SJCRH30 (cell line): Measurements from ENCODE around the gene HMCN2. TPM values are rescaled to one million over a fixed set of nuclear protein-coding genes. Genes with fewer than 3 reads are reported as not detected.

ENCODE experiments used
- DNase-seq, 2 experiments: peaks; one replicate each; pipeline ENCODE4 v3.0.0-alpha.2; 2015 to 2020
- H3K27ac ChIP-seq: fragments of 250-450 bp; sonication (Bioruptor Pico); 2 replicates; pipeline ENCODE4 v1.5.1; 2020; ENCODE audit warnings: mild to moderate bottlenecking, moderate library complexity
- H3K27me3 ChIP-seq: fragments of 250-450 bp; sonication (Bioruptor Pico); 2 replicates; pipeline ENCODE4 v1.5.1; 2020; ENCODE audit warnings: mild to moderate bottlenecking, moderate library complexity
- H3K36me3 ChIP-seq: fragments of 250-450 bp; sonication (Bioruptor Pico); 2 replicates; pipeline ENCODE4 v1.5.1; 2020; ENCODE audit warnings: mild to moderate bottlenecking, moderate library complexity
- H3K4me1 ChIP-seq: fragments of 250-450 bp; sonication (Bioruptor Pico); 2 replicates; pipeline ENCODE4 v1.5.1; 2020; ENCODE audit warnings: mild to moderate bottlenecking, moderate library complexity
- H3K4me3 ChIP-seq: fragments of 250-450 bp; sonication (Bioruptor Pico); 2 replicates; pipeline ENCODE4 v1.5.1; 2020; ENCODE audit warnings: mild to moderate bottlenecking, moderate library complexity
- H3K9me3 ChIP-seq: fragments of 250-450 bp; sonication (Bioruptor Pico); replicated peaks from 2 replicates; pipeline ENCODE4 v1.5.1; 2020; ENCODE audit warnings: mild to moderate bottlenecking, moderate library complexity
- total RNA-seq: library from RNA; depleted of rRNA; stranded (reverse); fragments of >200 nt; shearing (Covaris generic); gene quantifications from 2 replicates; pipeline ENCODE4 v1.2.3, GENCODE V29; 2014

Gene HMCN2
- total RNA-seq, 1 experiment from 2014 or later, result 5.6 TPM

- Histone ChIP-seq H3K4me3 (no peak overlapping the region), H3K27ac (peak overlapping the region; percentile 99), H3K27me3 (no peaks in the 10 kb centered on the region), H3K4me1 (peaks cover 50% of the 10 kb centered on the region), H3K9me3 (no peaks in the 10 kb centered on the region), H3K36me3 (no peaks in the 10 kb centered on the region)
- no peak for DNase-seq
Observed at GRCh38 chr9:130300739-130301138, 35.2 kb downstream of the HMCN2 start.

- no peaks in the 10 kb centered on the region for H3K9me3 ChIP-seq
- no peaks in the 10 kb centered on the region for H3K27me3 ChIP-seq
- peak overlapping the region; percentile 99 for H3K27ac ChIP-seq
- H3K4me3 ChIP-seq, result no peak overlapping the region
- H3K4me1 ChIP-seq, result peaks cover 55% of the 10 kb centered on the region
- no peaks in the 10 kb centered on the region for H3K36me3 ChIP-seq
- DNase-seq, result peak; percentile 88 to 90
Observed at GRCh38 chr9:130301483-130302286, 36.1 kb downstream of the HMCN2 start.

- Histone ChIP-seq H3K27ac (peak overlapping the region; percentile 99), H3K9me3 (no peaks in the 10 kb centered on the region), H3K36me3 (no peaks in the 10 kb centered on the region), H3K4me3 (peak overlapping the region; percentile 15), H3K27me3 (no peaks in the 10 kb centered on the region), H3K4me1 (peaks cover 57% of the 10 kb centered on the region)
- peak; percentile 75 to 86 for DNase-seq
Observed at GRCh38 chr9:130302785-130303612, 37.4 kb downstream of the HMCN2 start.

GRCh38 chr9:130303613-130304055, 38.1 kb downstream of the HMCN2 start:
- Histone ChIP-seq H3K36me3 (no peaks in the 10 kb centered on the region), H3K9me3 (no peaks in the 10 kb centered on the region), H3K4me3 (peak overlapping the region; percentile 29), H3K4me1 (peaks cover 63% of the 10 kb centered on the region), H3K27ac (peak overlapping the region; percentile 99), H3K27me3 (no peaks in the 10 kb centered on the region)
- peak; percentile 99 to 100 for DNase-seq

GRCh38 chr9:130304116-130304515, 38.6 kb downstream of the HMCN2 start:
- peak; percentile 60 to 83 for DNase-seq
- Histone ChIP-seq H3K9me3 (no peaks in the 10 kb centered on the region), H3K27ac (peak overlapping the region; percentile 99), H3K27me3 (no peaks in the 10 kb centered on the region), H3K4me1 (peaks cover 65% of the 10 kb centered on the region), H3K4me3 (peak overlapping the region; percentile 29), H3K36me3 (no peaks in the 10 kb centered on the region)

- peak overlapping the region; percentile 29 for H3K4me3 ChIP-seq
- no peaks in the 10 kb centered on the region for H3K36me3 ChIP-seq
- peak in 1 of 2 experiments; percentile 48 for DNase-seq
- peaks cover 65% of the 10 kb centered on the region for H3K4me1 ChIP-seq
- H3K27ac ChIP-seq, result peak overlapping the region; percentile 99
- H3K9me3 ChIP-seq, result no peaks in the 10 kb centered on the region
- no peaks in the 10 kb centered on the region for H3K27me3 ChIP-seq
Observed at GRCh38 chr9:130304643-130305042, 39.1 kb downstream of the HMCN2 start.

GRCh38 chr9:130305381-130305780, 39.8 kb downstream of the HMCN2 start:
- H3K36me3 ChIP-seq, result no peaks in the 10 kb centered on the region
- DNase-seq, result peak; percentile 84 to 89
- peak overlapping the region; percentile 99 for H3K27ac ChIP-seq
- no peak overlapping the region for H3K4me3 ChIP-seq
- H3K9me3 ChIP-seq, result no peaks in the 10 kb centered on the region
- no peaks in the 10 kb centered on the region for H3K27me3 ChIP-seq
- peaks cover 65% of the 10 kb centered on the region for H3K4me1 ChIP-seq

- no peak overlapping the region for H3K27ac ChIP-seq
- DNase-seq, result no peak
- H3K27me3 ChIP-seq, result no peaks in the 10 kb centered on the region
- no peaks in the 10 kb centered on the region for H3K9me3 ChIP-seq
- peaks cover 50% of the 10 kb centered on the region for H3K4me1 ChIP-seq
- H3K4me3 ChIP-seq, result no peak overlapping the region
- no peaks in the 10 kb centered on the region for H3K36me3 ChIP-seq
Observed at GRCh38 chr9:130306823-130307666, 41.5 kb downstream of the HMCN2 start.

GRCh38 chr9:130307667-130307943, 42.0 kb downstream of the HMCN2 start:
- H3K9me3 ChIP-seq, result no peaks in the 10 kb centered on the region
- no peak for DNase-seq
- H3K36me3 ChIP-seq, result no peaks in the 10 kb centered on the region
- H3K27ac ChIP-seq, result no peak overlapping the region
- no peak overlapping the region for H3K4me3 ChIP-seq
- H3K4me1 ChIP-seq, result peaks cover 45% of the 10 kb centered on the region
- H3K27me3 ChIP-seq, result no peaks in the 10 kb centered on the region

- Histone ChIP-seq H3K4me3 (no peak overlapping the region), H3K9me3 (no peaks in the 10 kb centered on the region), H3K4me1 (peaks cover 45% of the 10 kb centered on the region), H3K27ac (no peak overlapping the region), H3K36me3 (no peaks in the 10 kb centered on the region), H3K27me3 (no peaks in the 10 kb centered on the region)
- no peak for DNase-seq
Observed at GRCh38 chr9:130308081-130308571, 42.6 kb downstream of the HMCN2 start.

- Histone ChIP-seq H3K27me3 (no peaks in the 10 kb centered on the region), H3K4me3 (no peak overlapping the region), H3K4me1 (peaks cover 33% of the 10 kb centered on the region), H3K27ac (no peak overlapping the region), H3K9me3 (no peaks in the 10 kb centered on the region), H3K36me3 (no peaks in the 10 kb centered on the region)
- no peak for DNase-seq
Observed at GRCh38 chr9:130309689-130310455, 44.3 kb downstream of the HMCN2 start.

- no peak overlapping the region for H3K27ac ChIP-seq
- H3K27me3 ChIP-seq, result no peaks in the 10 kb centered on the region
- no peaks in the 10 kb centered on the region for H3K9me3 ChIP-seq
- H3K4me1 ChIP-seq, result peaks cover 29% of the 10 kb centered on the region
- H3K36me3 ChIP-seq, result no peaks in the 10 kb centered on the region
- DNase-seq, result no peak
- no peak overlapping the region for H3K4me3 ChIP-seq
Observed at GRCh38 chr9:130310456-130310855, 44.9 kb downstream of the HMCN2 start.

GRCh38 chr9:130311003-130311402, 45.4 kb downstream of the HMCN2 start:
- no peak for DNase-seq
- H3K36me3 ChIP-seq, result no peaks in the 10 kb centered on the region
- peaks cover 29% of the 10 kb centered on the region for H3K4me1 ChIP-seq
- H3K4me3 ChIP-seq, result no peak overlapping the region
- no peaks in the 10 kb centered on the region for H3K9me3 ChIP-seq
- H3K27ac ChIP-seq, result no peak overlapping the region
- no peaks in the 10 kb centered on the region for H3K27me3 ChIP-seq
